ENCODE results near the gene NAPG. TPM values are rescaled to one million over a fixed set of nuclear protein-coding genes. Genes with fewer than 3 reads are reported as not detected.

Gene NAPG
- total and polyA plus RNA-seq, 12 donors, result 14.3 to 49.9 (median 36.1) TPM

GRCh38 chr18:10519366-10519765 is 6.5 kb upstream of the NAPG start:
- 64 to 69% methylated on average over 2 of the region's 2 CpGs for WGBS, 2 donors
- H3K4me3 ChIP-seq, result no peak overlapping the region
- H3K4me1 ChIP-seq, result peaks cover 4 to 29% (median 19%) of the 10 kb centered on the region in 9 donors
- no peaks in the 10 kb centered on the region for H3K27me3 ChIP-seq
- H3K36me3 ChIP-seq, result no peaks in the 10 kb centered on the region
- TF ChIP-seq CTCF (IDR thresholded peaks at IDR 0.05), result no peak
- DNase-seq (no peak), ATAC-seq (peak in 2 of 8 donors; percentile 2 to 20)
- peaks cover 0 to 8% (median 0%) of the 10 kb centered on the region in 11 donors for H3K9me3 ChIP-seq
- H3K27ac ChIP-seq, result peak overlapping the region in 3 of 10 donors; percentile 14 to 41 (median 36)
- intact Hi-C loops (cut with DNase I), result loop anchor here in 8 of 10 donors (1.0 to 10.0 kb wide), 11 partner anchors 65 to 549 kb away; partner anchors contain the start of gene APCDD1 (in 1 of the 8)

GRCh38 chr18:10519999-10520935 is 5.6 kb upstream of the NAPG start:
- peak; percentile 79 to 93 (median 88) for ATAC-seq
- H3K27ac ChIP-seq, result peak overlapping the region in 1 of 10 donors; percentile 36
- no peaks in the 10 kb centered on the region for H3K36me3 ChIP-seq
- no peaks in the 10 kb centered on the region for H3K27me3 ChIP-seq
- WGBS, 2 donors, result 24 to 28% methylated on average over 17 of the region's 17 CpGs
- H3K9me3 ChIP-seq, result peaks cover 0 to 8% (median 0%) of the 10 kb centered on the region in 11 donors
- peak; percentile 69 to 92 (median 82) for TF ChIP-seq CTCF (IDR thresholded peaks at IDR 0.05)
- H3K4me3 ChIP-seq, result no peak overlapping the region
- peaks cover 4 to 31% (median 19%) of the 10 kb centered on the region in 9 donors for H3K4me1 ChIP-seq
- intact Hi-C loops (cut with DNase I), result loop anchor here (1.0 to 10.0 kb wide), 14 partner anchors 65 to 905 kb away; partner anchors contain the start of genes APCDD1 (in 1 of the 10) and PPP4R1 (in 1 of the 10)
- peak; percentile 78 to 88 for DNase-seq

- Histone ChIP-seq H3K4me1 (peaks cover 4 to 31% (median 19%) of the 10 kb centered on the region in 9 donors), H3K27me3 (no peaks in the 10 kb centered on the region), H3K4me3 (no peak overlapping the region), H3K27ac (no peak overlapping the region), H3K36me3 (no peaks in the 10 kb centered on the region), H3K9me3 (peaks cover 0 to 8% (median 0%) of the 10 kb centered on the region in 11 donors)
- 84% methylated on average over 8 of the region's 8 CpGs for WGBS, 2 donors
- TF ChIP-seq CTCF (IDR thresholded peaks at IDR 0.05), result no peak
- DNase-seq (no peak), ATAC-seq (no peak)
- intact Hi-C loops (cut with DNase I), result loop anchor here in 5 of 10 donors (2.0 to 10.0 kb wide), 5 partner anchors 515 to 907 kb away; partner anchors contain the start of gene PPP4R1 (in 1 of the 5)
Observed at GRCh38 chr18:10521566-10521965, 4.3 kb upstream of the NAPG start.

GRCh38 chr18:10522574-10522973 is 3.3 kb upstream of the NAPG start:
- H3K27ac ChIP-seq, result no peak overlapping the region
- peaks cover 4 to 41% (median 29%) of the 10 kb centered on the region in 9 donors for H3K4me1 ChIP-seq
- 66 to 78% methylated on average over 2 of the region's 2 CpGs for WGBS, 2 donors
- H3K4me3 ChIP-seq, result no peak overlapping the region
- no peak for TF ChIP-seq CTCF (IDR thresholded peaks at IDR 0.05)
- no peaks in the 10 kb centered on the region for H3K36me3 ChIP-seq
- no peak for DNase-seq
- intact Hi-C loops (cut with DNase I), result loop anchor here in 3 of 10 donors (5.0 to 10.0 kb wide), 3 partner anchors 550 to 908 kb away; partner anchors contain the start of gene PPP4R1 (in 1 of the 3)
- peaks cover 0 to 1% (median 0%) of the 10 kb centered on the region in 11 donors for H3K9me3 ChIP-seq
- no peaks in the 10 kb centered on the region for H3K27me3 ChIP-seq
- ATAC-seq, result no peak

Data from heart right ventricle (tissue), 16 donors.